GM21447 (cell line): Measurements from ENCODE around the gene ITGB4.

Experiments used
- ATAC-seq: cut with Tn5 transposase; IDR thresholded peaks from one replicate; pipeline ENCODE4 v1.9.1; 2021; ENCODE audit not compliant: unreplicated experiment

ITGB4 gene

GRCh38 chr17:75731086-75731715, 9.9 kb downstream of the ITGB4 start:
- no peak for ATAC-seq

GRCh38 chr17:75731716-75732498, 10.6 kb downstream of the ITGB4 start:
- no peak for ATAC-seq

GRCh38 chr17:75733471-75733870, 12.2 kb downstream of the ITGB4 start:
- no peak for ATAC-seq

- no peak for ATAC-seq
Observed at GRCh38 chr17:75734674-75735294, 13.5 kb downstream of the ITGB4 start.

GRCh38 chr17:75736173-75736835, 15.0 kb downstream of the ITGB4 start:
- ATAC-seq: no peak

- ATAC-seq: no peak
Observed at GRCh38 chr17:75737133-75737962, 16.1 kb downstream of the ITGB4 start.

GRCh38 chr17:75738218-75738802, 17.1 kb downstream of the ITGB4 start:
- no peak for ATAC-seq

DNA sequence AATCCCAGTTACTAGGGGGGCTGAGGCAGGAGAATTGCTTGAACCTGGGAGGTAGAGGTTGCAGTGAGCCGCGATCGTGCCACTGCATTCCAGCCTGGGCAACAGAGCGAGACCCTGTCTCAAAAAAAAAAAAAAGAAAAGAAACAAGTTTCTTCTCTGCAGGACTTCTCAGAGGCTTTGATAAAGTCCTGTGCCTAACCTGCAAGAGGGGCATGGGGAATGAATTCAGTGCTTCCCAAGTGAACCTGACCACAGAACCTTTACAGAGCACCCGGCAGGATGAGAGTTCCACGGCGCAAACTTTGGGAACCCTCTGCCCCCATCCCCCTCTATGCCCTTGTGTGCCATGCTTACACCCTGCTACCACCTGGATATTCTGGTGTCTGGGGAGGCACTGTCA, 17.9 kb downstream of the ITGB4 start:
- ATAC-seq: no peak

DNA sequence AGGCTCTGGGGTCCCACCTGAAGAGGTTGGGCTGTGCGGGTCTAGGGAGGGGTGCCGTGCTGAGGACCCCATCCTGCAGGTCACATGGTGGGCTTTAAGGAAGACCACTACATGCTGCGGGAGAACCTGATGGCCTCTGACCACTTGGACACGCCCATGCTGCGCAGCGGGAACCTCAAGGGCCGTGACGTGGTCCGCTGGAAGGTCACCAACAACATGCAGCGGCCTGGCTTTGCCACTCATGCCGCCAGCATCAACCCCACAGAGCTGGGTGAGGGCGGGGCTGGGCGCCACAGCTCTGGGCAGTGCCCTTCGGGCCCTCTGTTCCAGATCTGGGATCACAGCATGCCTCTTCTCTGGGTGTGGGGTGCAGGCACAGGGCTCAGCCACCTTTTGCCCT, 18.5 kb downstream of the ITGB4 start:
- no peak for ATAC-seq

DNA sequence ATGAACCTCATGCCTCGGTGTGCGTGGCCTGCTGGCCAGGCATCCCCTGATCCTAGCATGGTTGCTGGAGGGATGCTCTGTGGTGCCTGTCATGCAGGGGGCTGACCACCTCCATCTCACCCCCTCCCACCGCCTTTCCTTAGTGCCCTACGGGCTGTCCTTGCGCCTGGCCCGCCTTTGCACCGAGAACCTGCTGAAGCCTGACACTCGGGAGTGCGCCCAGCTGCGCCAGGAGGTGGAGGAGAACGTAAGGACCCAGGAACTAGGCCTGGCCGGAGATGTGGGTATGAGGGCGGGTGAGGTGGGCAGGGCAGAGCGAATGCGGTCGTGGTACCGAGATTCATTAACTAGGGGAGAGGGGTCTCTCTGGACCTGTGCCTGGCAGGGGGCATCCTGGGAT, 19.0 kb downstream of the ITGB4 start:
- no peak for ATAC-seq

DNA sequence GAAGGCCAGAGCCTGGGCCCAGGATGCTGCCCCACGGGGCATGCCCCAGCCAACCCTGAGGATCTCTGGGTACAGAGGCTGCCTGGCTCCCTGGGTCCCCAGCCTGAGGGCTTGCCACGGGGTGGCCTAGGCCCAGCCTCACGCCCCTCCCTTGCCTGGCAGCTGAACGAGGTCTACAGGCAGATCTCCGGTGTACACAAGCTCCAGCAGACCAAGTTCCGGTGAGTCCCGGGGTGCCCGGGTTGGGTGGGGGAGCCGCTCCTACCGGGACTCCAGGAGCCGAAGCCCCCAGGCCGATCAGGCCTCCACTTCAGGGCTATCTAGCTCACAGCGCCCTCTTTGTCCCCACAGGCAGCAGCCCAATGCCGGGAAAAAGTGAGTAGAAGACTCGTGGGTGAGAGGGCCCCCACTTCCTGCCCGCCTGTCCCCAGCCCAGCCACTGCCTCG, 19.4 kb downstream of the ITGB4 start:
- ATAC-seq: no peak

DNA sequence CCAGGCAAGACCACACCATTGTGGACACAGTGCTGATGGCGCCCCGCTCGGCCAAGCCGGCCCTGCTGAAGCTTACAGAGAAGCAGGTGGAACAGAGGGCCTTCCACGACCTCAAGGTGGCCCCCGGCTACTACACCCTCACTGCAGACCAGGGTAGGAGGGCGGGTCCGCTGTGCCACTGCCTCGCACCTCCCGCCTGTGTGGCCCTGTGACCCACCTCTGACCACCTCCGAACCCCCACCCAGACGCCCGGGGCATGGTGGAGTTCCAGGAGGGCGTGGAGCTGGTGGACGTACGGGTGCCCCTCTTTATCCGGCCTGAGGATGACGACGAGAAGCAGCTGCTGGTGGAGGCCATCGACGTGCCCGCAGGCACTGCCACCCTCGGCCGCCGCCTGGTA, 21.1 kb downstream of the ITGB4 start:
- ATAC-seq: no peak

DNA sequence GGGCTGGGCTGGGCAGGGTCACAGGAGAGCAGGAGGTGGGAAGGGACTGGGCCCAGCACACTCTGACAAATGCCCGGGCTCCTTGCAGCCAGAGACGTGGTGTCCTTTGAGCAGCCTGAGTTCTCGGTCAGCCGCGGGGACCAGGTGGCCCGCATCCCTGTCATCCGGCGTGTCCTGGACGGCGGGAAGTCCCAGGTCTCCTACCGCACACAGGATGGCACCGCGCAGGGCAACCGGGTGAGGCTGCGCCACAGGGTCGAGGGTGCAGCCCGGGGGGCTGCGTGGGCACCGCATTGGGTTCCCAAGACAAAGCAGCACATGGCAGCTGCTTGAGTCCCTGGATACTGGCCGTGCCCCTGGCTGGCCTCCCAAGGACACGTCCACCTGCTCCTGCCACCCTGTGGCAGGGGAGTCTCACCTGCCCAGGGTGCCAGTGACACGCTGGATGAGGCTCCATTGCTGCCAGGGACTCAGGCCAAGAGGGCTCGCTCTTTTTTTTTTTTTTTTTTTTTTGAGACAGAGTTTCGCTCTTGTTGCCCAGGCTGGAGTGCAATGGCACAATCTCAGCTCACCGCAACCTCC, 22.5 kb downstream of the ITGB4 start:
- no peak for ATAC-seq

GRCh38 chr17:75748706-75749105, 27.4 kb downstream of the ITGB4 start:
- ATAC-seq: no peak

- ATAC-seq: no peak
Observed at GRCh38 chr17:75749545-75750389, 28.5 kb downstream of the ITGB4 start.

DNA sequence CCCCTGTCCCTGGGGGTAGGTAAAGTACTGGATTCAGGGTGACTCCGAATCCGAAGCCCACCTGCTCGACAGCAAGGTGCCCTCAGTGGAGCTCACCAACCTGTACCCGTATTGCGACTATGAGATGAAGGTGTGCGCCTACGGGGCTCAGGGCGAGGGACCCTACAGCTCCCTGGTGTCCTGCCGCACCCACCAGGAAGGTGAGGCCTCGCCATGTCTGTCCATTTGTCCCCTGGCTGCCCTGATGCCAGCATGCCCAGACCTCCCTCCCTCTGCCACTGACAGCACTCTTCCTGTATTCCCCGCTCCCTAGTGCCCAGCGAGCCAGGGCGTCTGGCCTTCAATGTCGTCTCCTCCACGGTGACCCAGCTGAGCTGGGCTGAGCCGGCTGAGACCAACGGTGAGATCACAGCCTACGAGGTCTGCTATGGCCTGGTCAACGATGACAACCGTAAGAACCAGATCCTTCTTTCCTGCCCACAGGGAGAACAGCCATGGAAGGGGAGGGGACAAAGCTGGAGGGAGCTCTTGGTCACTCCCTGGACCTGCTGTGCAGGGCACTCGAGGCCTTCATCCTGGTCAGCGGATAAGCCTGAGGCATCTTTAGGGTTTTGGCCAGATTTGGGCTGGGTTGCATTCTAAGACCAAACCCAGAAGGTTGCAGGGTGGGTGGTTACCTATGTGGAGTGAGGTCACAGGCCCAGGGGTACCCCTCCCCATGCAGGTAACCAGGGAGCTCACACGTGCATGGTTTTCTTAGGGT, 29.6 kb downstream of the ITGB4 start:
- no peak for ATAC-seq

- no peak for ATAC-seq
Observed at GRCh38 chr17:75751676-75752404, 30.6 kb downstream of the ITGB4 start.

DNA sequence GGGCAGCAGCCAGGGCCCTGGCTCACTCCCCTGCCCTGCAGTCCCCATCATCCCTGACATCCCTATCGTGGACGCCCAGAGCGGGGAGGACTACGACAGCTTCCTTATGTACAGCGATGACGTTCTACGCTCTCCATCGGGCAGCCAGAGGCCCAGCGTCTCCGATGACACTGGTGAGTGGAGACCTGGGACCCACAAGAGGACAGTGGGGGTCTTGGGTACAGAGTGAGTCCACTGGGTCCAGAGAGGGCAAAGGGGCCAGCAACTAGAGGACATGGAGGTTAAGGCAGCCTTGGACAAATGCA, 31.1 kb downstream of the ITGB4 start:
- ATAC-seq: no peak
